Thoracic aorta (tissue), 2 donors: ENCODE measurements around the gene UIMC1. TPM values are rescaled to one million over a fixed set of nuclear protein-coding genes. Genes with fewer than 3 reads are reported as not detected.
"Not testable (repeated sequence)": the region's sequence is repeated elsewhere in the genome, so short reads cannot be mapped to it uniquely, and the experiment has no call there.

Source experiments
- ATAC-seq: fragments of 150-250 bp; one replicate; pipeline ENCODE4 v1.8.0; 2017; ENCODE audit warnings: low read depth; ENCODE audit not compliant: insufficient number of reproducible peaks, low FRiP score
- DNase-seq: peaks from one replicate; pipeline ENCODE4 v3.0.0-alpha.2; 2020; ENCODE audit warnings: low spot score
- H3K27ac ChIP-seq, 2 donors: fragments of 200-600 bp; sonication (generic); 1 replicate in 1 of 2; 2 replicates in 1 of 2; pipeline ENCODE4 v1.5.1; 2016; ENCODE audit warnings: mild to moderate bottlenecking in 2 of 2, moderate library complexity in 2 of 2
- H3K27me3 ChIP-seq: fragments of 200-600 bp; sonication (generic); replicated peaks from 2 replicates; pipeline ENCODE4 v1.6.0; 2016; ENCODE audit warnings: mild to moderate bottlenecking; ENCODE audit not compliant: insufficient read depth
- H3K36me3 ChIP-seq: fragments of 200-600 bp; sonication (generic); one replicate; pipeline ENCODE4 v1.5.1; 2016
- H3K4me1 ChIP-seq, 2 donors: fragments of 200-600 bp; sonication (generic); 1 replicate in 1 of 2; 2 replicates in 1 of 2; pipeline versions ENCODE4 v1.5.1 to v1.6.0; 2016; ENCODE audit warnings: low read depth in 2 of 2, mild to moderate bottlenecking in 1 of 2; ENCODE audit not compliant: control insufficient read depth in 1 of 2
- H3K4me3 ChIP-seq: fragments of 200-600 bp; sonication (generic); 2 replicates; pipeline ENCODE4 v1.5.1; 2016; ENCODE audit warnings: mild to moderate bottlenecking
- H3K9me3 ChIP-seq: fragments of 200-600 bp; sonication (generic); 2 replicates; pipeline ENCODE4 v1.5.1; 2016
- total RNA-seq, 2 donors: library from RNA; depleted of rRNA; stranded (reverse); fragments of >200 nt; gene quantifications; one replicate each; pipeline versions ENCODE4 v1.1.0 to v1.2.3, GENCODE V29; 2016
- TF ChIP-seq, protein P1 (sequence below): fragments of 200-600 bp; sonication (generic); IDR thresholded peaks from one replicate; pipeline ENCODE4 v1.5.1; 2019; ENCODE audit warnings: antibody characterized with exemption

Gene UIMC1
- total RNA-seq, 2 donors from 2014 or later, result 27.3 to 40.9 TPM

DNA sequence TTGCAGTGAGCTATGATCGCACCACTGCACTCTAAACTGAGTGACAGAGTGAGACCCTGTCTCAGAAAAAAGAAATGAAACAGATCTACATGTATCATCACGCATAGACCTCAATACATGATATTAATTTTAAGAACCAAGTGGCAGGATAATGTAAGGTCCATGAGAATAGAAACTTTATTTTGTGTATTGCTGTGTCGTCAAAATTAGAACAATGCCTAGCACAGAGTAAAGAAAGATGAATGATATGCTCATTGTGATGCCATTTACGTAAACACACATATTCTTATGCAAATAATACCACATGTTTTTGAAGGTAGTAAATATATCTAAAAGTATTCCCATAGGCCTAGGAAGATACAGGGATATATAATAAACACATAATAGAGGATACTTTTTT lies 3.6 kb upstream of the UIMC1 start:
- TF ChIP-seq, protein P1, sequence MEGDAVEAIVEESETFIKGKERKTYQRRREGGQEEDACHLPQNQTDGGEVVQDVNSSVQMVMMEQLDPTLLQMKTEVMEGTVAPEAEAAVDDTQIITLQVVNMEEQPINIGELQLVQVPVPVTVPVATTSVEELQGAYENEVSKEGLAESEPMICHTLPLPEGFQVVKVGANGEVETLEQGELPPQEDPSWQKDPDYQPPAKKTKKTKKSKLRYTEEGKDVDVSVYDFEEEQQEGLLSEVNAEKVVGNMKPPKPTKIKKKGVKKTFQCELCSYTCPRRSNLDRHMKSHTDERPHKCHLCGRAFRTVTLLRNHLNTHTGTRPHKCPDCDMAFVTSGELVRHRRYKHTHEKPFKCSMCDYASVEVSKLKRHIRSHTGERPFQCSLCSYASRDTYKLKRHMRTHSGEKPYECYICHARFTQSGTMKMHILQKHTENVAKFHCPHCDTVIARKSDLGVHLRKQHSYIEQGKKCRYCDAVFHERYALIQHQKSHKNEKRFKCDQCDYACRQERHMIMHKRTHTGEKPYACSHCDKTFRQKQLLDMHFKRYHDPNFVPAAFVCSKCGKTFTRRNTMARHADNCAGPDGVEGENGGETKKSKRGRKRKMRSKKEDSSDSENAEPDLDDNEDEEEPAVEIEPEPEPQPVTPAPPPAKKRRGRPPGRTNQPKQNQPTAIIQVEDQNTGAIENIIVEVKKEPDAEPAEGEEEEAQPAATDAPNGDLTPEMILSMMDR, result no peak
- Histone ChIP-seq H3K9me3 (no peaks in the 10 kb centered on the region), H3K4me3 (no peak overlapping the region), H3K27ac (no peak overlapping the region), H3K36me3 (no peaks in the 10 kb centered on the region), H3K27me3 (no peaks in the 10 kb centered on the region), H3K4me1 (peaks cover 3 to 5% of the 10 kb centered on the region in 2 donors)
- ATAC-seq, result no peak
- no peak for DNase-seq

DNA sequence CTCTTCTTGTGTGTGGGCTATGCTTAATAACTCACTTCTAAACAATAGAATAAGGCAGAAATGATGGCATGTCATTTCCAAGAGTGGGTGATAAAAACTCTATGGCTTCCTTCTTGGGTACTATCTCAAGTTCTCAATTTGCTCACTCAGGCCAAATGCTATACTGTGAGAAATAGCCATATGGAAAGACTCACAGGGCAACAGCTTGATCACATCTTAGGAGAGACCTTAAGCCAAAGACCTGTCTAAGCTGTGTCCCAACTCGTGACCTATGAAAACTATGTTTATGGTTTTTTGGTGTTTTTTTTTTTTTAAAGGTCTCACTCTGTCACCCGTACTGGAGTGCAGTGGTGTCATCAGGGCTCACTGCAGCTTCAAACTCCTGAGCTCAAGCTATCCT lies 2.1 kb upstream of the UIMC1 start:
- TF ChIP-seq, protein P1, result no peak
- no peaks in the 10 kb centered on the region for H3K27me3 ChIP-seq
- ATAC-seq (no peak), DNase-seq (no peak)
- peaks cover 7 to 19% of the 10 kb centered on the region in 2 donors for H3K4me1 ChIP-seq
- no peak overlapping the region for H3K4me3 ChIP-seq
- no peaks in the 10 kb centered on the region for H3K36me3 ChIP-seq
- H3K27ac ChIP-seq, result no peak overlapping the region
- H3K9me3 ChIP-seq, result no peaks in the 10 kb centered on the region

DNA sequence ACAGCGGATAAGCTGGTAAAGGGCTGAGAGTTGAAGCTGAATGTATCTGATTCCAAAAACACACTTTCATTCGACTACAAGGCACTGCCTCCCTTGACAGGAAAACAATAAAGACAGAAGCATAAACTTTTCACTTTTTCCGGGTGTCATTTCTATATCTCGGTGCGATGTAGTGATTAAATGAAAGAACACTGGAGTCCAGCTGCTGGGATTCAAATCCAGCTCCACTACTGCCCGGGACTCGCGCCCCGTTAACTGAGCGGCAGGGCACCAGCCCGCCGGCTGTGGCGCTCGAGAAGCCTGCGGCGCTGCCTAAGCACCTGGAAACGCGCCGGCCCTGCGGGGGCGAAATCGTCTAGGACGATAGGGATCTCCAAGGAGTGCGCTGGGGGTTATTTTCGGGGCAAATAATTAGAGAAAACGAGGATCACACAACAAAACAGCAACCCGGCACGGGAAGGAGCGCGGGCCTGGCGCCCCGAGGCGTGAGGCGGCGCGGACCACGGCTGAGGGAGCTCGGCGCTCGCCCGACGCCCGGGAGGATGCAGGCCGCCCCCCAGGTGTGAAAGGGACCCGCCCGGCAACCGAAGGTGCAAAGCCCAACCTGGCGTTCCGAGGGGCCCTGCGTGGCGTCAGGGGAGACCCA lies 837 bp downstream of the UIMC1 start:
- Histone ChIP-seq H3K27me3 (no peaks in the 10 kb centered on the region), H3K9me3 (no peaks in the 10 kb centered on the region), H3K4me1 (peaks cover 7 to 23% of the 10 kb centered on the region in 2 donors), H3K27ac (peak overlapping the region; percentile 92 to 95), H3K36me3 (no peaks in the 10 kb centered on the region), H3K4me3 (peak overlapping the region; percentile 99)
- DNase-seq (peak; percentile 10), ATAC-seq (peak; percentile 20)
- TF ChIP-seq, protein P1, result peak; percentile 58

DNA sequence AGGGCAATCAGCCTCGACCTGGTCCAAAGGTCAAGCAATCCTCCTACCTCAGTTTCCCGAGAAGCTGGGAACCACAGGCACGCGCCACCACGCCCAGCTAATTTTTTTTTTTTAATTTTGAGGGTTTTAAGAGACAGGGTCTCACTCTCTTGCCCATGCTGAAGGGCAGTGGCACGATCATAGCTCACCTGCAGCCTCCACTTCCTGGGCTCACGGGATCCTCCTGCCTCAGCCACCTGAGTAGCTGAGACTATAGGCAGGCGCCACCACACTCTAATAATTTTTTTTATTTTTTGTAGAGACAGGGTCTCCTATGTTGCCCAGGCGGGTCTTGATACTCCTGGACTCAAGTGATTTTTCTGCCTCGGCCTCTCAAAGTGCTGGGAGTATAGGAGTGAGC lies 1.6 kb downstream of the UIMC1 start:
- no peaks in the 10 kb centered on the region for H3K27me3 ChIP-seq
- DNase-seq (no peak), ATAC-seq (no peak)
- peaks cover 7 to 23% of the 10 kb centered on the region in 2 donors for H3K4me1 ChIP-seq
- H3K4me3 ChIP-seq, result peak overlapping the region; percentile 99
- TF ChIP-seq, protein P1, result no peak
- H3K27ac ChIP-seq, result no peak overlapping the region
- no peaks in the 10 kb centered on the region for H3K36me3 ChIP-seq
- no peaks in the 10 kb centered on the region for H3K9me3 ChIP-seq

DNA sequence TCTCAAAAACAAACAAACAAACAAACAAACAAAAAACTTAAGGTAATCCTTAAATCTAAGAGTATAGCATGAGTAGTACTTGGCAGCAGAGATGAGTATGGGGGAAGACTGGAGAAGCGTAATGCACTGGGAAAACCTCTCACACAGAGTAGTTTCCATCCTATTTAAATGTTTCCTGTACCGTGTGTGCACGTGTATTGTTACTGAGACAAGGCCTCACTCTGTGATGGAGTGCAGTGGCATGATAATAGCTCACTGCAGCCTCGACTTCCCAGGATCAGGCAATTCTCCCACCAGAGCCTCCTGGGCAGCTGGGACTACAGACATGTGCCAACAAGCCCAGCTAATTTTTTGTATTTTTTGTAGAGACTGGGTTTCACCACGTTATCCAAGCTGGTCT lies 2.9 kb downstream of the UIMC1 start:
- DNase-seq, result no peak
- ATAC-seq, result no peak
- H3K36me3 ChIP-seq, result no peaks in the 10 kb centered on the region
- peaks cover 7 to 23% of the 10 kb centered on the region in 2 donors for H3K4me1 ChIP-seq
- H3K27ac ChIP-seq, result no peak overlapping the region
- no peaks in the 10 kb centered on the region for H3K9me3 ChIP-seq
- TF ChIP-seq, protein P1, result no peak
- no peak overlapping the region for H3K4me3 ChIP-seq
- no peaks in the 10 kb centered on the region for H3K27me3 ChIP-seq

DNA sequence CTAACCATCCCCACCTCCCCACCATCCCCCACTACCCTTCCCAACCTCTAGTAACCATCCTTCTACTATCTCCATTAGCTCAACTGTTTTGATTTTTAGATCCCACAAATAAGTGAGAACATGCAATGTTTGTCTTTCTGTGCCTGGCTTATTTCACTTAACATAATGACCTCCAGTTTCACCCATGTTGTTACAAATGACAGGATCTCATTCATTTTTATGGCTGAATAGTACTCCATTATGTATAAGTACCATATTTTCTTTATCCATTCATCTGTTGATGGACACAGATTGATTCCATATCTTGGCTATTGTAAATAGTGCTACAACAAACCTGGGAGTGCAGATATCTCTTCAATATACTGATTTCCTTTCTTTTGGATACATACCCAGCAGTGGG lies 7.1 kb downstream of the UIMC1 start:
- H3K36me3 ChIP-seq, H3K27ac ChIP-seq, H3K4me3 ChIP-seq, ATAC-seq, H3K9me3 ChIP-seq, DNase-seq, H3K27me3 ChIP-seq: not testable (repeated sequence)
- peaks cover 9 to 30% of the 10 kb centered on the region in 2 donors for H3K4me1 ChIP-seq
